DOHH2 (cell line): ENCODE results near the gene MAB21L2.

ENCODE experiments used
- H3F3A ChIP-seq: fragments of 200-600 bp; sonication (generic), shearing (Covaris generic); 2 replicates; pipeline ENCODE4 v1.6.0; 2016; ENCODE audit warnings: antibody characterized with exemption, mild to moderate bottlenecking; ENCODE audit not compliant: control insufficient read depth, insufficient read depth
- H3K27ac ChIP-seq: fragments of 200-600 bp; sonication (generic); 2 replicates; pipeline ENCODE4 v1.5.1; 2014; ENCODE audit warnings: low read depth, mild to moderate bottlenecking, low read length, moderate library complexity
- H3K27me3 ChIP-seq: fragments of 200-600 bp; sonication (generic); 2 replicates; pipeline ENCODE4 v1.6.1; 2014; ENCODE audit warnings: mild to moderate bottlenecking, low read length, mixed read lengths; ENCODE audit not compliant: control insufficient read depth
- H3K36me3 ChIP-seq: fragments of 200-600 bp; sonication (generic); 2 replicates; pipeline ENCODE4 v1.6.1; 2014; ENCODE audit warnings: mild to moderate bottlenecking, low read length, moderate library complexity, mixed read lengths; ENCODE audit not compliant: control insufficient read depth
- H3K4me1 ChIP-seq: fragments of 200-600 bp; sonication (generic); 2 replicates; pipeline ENCODE4 v1.6.1; 2014; ENCODE audit warnings: mild to moderate bottlenecking, low read length, mixed read lengths; ENCODE audit not compliant: control insufficient read depth
- H3K4me2 ChIP-seq: fragments of 200-600 bp; sonication (generic); 2 replicates; pipeline ENCODE4 v1.6.0; 2014; ENCODE audit warnings: mild to moderate bottlenecking, low read length, moderate library complexity
- H3K4me3 ChIP-seq: fragments of 200-600 bp; sonication (generic); 2 replicates; pipeline ENCODE4 v1.5.1; 2014; ENCODE audit warnings: mild to moderate bottlenecking, low read length, mixed read lengths
- H3K79me2 ChIP-seq: fragments of 200-600 bp; sonication (generic); 2 replicates; pipeline ENCODE4 v1.6.1; 2014; ENCODE audit warnings: mild to moderate bottlenecking, low read length, mixed read lengths; ENCODE audit not compliant: control insufficient read depth
- H3K9me2 ChIP-seq: fragments of 200-600 bp; sonication (generic); replicated peaks from 2 replicates; pipeline ENCODE4 v1.6.1; 2014; ENCODE audit warnings: mild to moderate bottlenecking, low read length, mixed read lengths; ENCODE audit not compliant: control insufficient read depth
- H3K9me3 ChIP-seq: fragments of 200-600 bp; sonication (generic); 2 replicates; pipeline ENCODE4 v1.6.1; 2014; ENCODE audit warnings: antibody characterized with exemption, low read length, mixed read lengths; ENCODE audit not compliant: control insufficient read depth, insufficient read depth
- H4K20me1 ChIP-seq: fragments of 200-600 bp; sonication (generic); 2 replicates; pipeline ENCODE4 v1.6.0; 2014; ENCODE audit warnings: low read depth, mild to moderate bottlenecking, antibody characterized with exemption, low read length, moderate library complexity; ENCODE audit not compliant: control insufficient read depth, insufficient read depth
- EZH2phosphoT487 ChIP-seq: fragments of 200-600 bp; sonication (generic); IDR thresholded peaks from 2 replicates; pipeline ENCODE4 v1.6.1; 2017; ENCODE audit warnings: borderline replicate concordance, mild to moderate bottlenecking, antibody characterized with exemption, low read length, moderate library complexity, mixed read lengths
- TF ChIP-seq, protein P1 (sequence below): fragments of 200-600 bp; sonication (generic); IDR thresholded peaks from one replicate; pipeline ENCODE4 v1.5.1; 2014; ENCODE audit warnings: antibody characterized with exemption, mild to moderate bottlenecking, low read depth, low read length; ENCODE audit not compliant: poor library complexity, severe bottlenecking

MAB21L2 gene

DNA sequence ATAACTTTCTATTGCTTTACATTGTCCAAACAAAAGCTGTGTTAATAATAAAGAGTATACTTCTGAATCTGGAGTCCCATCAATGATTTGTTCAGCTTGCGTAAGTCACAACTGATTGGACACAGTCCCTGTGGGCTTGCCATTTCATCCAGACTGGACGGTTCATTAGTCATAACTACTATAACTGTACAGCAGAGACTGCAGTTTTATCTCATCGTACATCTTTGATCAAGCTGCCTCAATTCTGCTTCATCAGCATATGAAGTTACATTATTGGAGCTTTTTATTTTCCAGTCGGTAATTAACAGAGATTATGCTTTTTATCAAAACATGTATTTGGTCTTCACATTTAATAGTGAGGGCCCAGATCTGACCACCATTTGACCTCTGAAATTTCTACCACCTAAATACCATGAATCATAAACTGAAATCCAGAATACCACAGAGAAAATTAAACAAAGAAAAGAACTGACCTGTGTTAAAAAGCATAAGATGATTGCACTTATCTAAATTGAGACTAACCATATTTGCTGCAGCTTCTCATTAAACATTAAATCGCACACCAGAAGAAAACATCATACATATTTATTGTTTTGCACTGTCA is 12.5 kb upstream of the MAB21L2 start:
- peaks cover 4% of the 10 kb centered on the region; the same call in 1 of the 2 replicates for H3K36me3 ChIP-seq
- H3F3A ChIP-seq, result no peaks in the 10 kb centered on the region
- no peaks in the 10 kb centered on the region for H4K20me1 ChIP-seq
- no peaks in the 10 kb centered on the region for H3K27me3 ChIP-seq
- H3K4me3 ChIP-seq, result no peak overlapping the region
- H3K79me2 ChIP-seq, result no peaks in the 10 kb centered on the region
- H3K9me3 ChIP-seq, result no peaks in the 10 kb centered on the region
- no peak for TF ChIP-seq EZH2phosphoT487
- TF ChIP-seq, protein P1, sequence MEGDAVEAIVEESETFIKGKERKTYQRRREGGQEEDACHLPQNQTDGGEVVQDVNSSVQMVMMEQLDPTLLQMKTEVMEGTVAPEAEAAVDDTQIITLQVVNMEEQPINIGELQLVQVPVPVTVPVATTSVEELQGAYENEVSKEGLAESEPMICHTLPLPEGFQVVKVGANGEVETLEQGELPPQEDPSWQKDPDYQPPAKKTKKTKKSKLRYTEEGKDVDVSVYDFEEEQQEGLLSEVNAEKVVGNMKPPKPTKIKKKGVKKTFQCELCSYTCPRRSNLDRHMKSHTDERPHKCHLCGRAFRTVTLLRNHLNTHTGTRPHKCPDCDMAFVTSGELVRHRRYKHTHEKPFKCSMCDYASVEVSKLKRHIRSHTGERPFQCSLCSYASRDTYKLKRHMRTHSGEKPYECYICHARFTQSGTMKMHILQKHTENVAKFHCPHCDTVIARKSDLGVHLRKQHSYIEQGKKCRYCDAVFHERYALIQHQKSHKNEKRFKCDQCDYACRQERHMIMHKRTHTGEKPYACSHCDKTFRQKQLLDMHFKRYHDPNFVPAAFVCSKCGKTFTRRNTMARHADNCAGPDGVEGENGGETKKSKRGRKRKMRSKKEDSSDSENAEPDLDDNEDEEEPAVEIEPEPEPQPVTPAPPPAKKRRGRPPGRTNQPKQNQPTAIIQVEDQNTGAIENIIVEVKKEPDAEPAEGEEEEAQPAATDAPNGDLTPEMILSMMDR, result no peak
- H3K4me1 ChIP-seq, result no peaks in the 10 kb centered on the region
- no peak overlapping the region for H3K27ac ChIP-seq
- H3K9me2 ChIP-seq, result no peaks in the 10 kb centered on the region
- H3K4me2 ChIP-seq, result no peak overlapping the region

DNA sequence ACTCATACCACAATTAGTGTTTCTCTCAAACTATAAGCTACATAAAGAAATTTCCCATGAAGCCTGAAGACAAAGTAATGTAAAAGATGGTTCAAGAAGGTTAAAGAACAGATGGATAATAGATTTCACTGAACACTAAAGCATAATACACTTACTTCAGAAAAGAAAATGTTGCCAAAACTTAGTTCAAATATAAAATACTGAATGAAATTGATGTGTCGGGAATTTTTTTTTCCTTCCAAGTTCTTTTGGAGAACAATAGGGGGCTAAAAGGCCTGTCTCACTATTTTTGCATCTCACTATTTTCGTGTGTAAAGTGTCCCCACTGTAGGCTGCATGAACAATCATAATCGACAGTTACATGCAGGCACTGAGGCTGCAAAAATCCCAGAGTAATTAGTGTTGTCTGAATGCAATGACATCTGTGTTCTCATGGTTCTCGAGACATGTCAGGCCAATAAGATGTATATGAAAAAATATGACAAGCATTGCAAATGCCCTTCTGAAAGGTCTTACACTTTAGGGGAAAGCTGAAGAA is 11.9 kb upstream of the MAB21L2 start:
- H3K9me2 ChIP-seq, result no peaks in the 10 kb centered on the region
- no peaks in the 10 kb centered on the region for H3K27me3 ChIP-seq
- no peaks in the 10 kb centered on the region for H3F3A ChIP-seq
- no peak overlapping the region for H3K4me2 ChIP-seq
- H3K36me3 ChIP-seq, result peaks cover under 1% of the 10 kb centered on the region; the same call in 1 of the 2 replicates
- no peaks in the 10 kb centered on the region for H3K9me3 ChIP-seq
- H3K4me1 ChIP-seq, result no peaks in the 10 kb centered on the region
- TF ChIP-seq, protein P1, result no peak
- no peak for TF ChIP-seq EZH2phosphoT487
- H3K79me2 ChIP-seq, result no peaks in the 10 kb centered on the region
- H4K20me1 ChIP-seq, result no peaks in the 10 kb centered on the region
- no peak overlapping the region for H3K27ac ChIP-seq
- H3K4me3 ChIP-seq, result no peak overlapping the region

DNA sequence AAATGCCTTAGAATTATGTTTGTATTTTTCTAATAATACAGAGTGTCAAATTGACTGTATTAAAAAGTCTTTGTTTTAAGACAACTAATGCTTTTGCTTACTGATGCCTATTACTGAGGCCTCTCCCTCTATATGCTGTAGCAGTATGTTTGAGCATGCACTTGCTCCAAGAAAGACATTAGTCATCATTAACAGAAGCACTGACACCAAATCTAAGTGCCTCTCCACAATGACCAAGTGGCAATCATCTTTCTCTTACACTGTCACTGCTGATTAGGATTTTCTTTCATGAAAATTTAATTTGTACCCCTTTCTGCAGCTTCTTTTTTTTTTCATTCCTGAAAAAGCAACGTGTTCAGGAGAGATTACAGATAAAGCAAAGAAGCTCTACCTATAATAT is 11.1 kb upstream of the MAB21L2 start:
- TF ChIP-seq, protein P1, result no peak
- TF ChIP-seq EZH2phosphoT487, result no peak
- no peaks in the 10 kb centered on the region for H3F3A ChIP-seq
- H3K4me1 ChIP-seq, result no peaks in the 10 kb centered on the region
- no peaks in the 10 kb centered on the region for H4K20me1 ChIP-seq
- H3K79me2 ChIP-seq, result no peaks in the 10 kb centered on the region
- H3K4me3 ChIP-seq, result no peak overlapping the region
- H3K27ac ChIP-seq, result no peak overlapping the region
- H3K4me2 ChIP-seq, result no peak overlapping the region
- H3K9me3 ChIP-seq, result no peaks in the 10 kb centered on the region
- H3K27me3 ChIP-seq, result no peaks in the 10 kb centered on the region
- H3K9me2 ChIP-seq, result no peaks in the 10 kb centered on the region
- H3K36me3 ChIP-seq, result no peaks in the 10 kb centered on the region
